ENCODE measurements around the gene TCF7L1.

- TF ChIP-seq, protein P1, sequence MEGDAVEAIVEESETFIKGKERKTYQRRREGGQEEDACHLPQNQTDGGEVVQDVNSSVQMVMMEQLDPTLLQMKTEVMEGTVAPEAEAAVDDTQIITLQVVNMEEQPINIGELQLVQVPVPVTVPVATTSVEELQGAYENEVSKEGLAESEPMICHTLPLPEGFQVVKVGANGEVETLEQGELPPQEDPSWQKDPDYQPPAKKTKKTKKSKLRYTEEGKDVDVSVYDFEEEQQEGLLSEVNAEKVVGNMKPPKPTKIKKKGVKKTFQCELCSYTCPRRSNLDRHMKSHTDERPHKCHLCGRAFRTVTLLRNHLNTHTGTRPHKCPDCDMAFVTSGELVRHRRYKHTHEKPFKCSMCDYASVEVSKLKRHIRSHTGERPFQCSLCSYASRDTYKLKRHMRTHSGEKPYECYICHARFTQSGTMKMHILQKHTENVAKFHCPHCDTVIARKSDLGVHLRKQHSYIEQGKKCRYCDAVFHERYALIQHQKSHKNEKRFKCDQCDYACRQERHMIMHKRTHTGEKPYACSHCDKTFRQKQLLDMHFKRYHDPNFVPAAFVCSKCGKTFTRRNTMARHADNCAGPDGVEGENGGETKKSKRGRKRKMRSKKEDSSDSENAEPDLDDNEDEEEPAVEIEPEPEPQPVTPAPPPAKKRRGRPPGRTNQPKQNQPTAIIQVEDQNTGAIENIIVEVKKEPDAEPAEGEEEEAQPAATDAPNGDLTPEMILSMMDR (IDR thresholded peaks at IDR 0.05; ENCODE audit: insufficient read depth, low read length): no peak
- TF ChIP-seq REST (IDR thresholded peaks at IDR 0.05; ENCODE audit: insufficient replicate concordance, low read depth): no peak
- no peak for TF ChIP-seq GABPA (IDR thresholded peaks at IDR 0.05; ENCODE audit: low read depth)
- no peak for TF ChIP-seq POLR2AphosphoS5 (IDR thresholded peaks at IDR 0.05; ENCODE audit: low read depth)
These were observed 66.5 kb downstream of the TCF7L1 start for GRCh38 chr2:85199698-85200097.

All from HL-60 (cell line).